Stimulated activated CD8-positive, alpha-beta memory T cell treated with anti-CD3 and anti-CD28 coated beads, Interleukin-4, amount 100 ng/mL, for 1 hour (primary cell): Measurements from ENCODE around the gene IARS1.

Experiments used
- DNase-seq, 2 donors: peaks; one replicate each; pipeline ENCODE4 v3.0.0-alpha.2; 2020; ENCODE audit warnings: low read depth in 2 of 2, low spot score in 1 of 2

Gene IARS1

GRCh38 chr9:92245005-92245797, 48.3 kb downstream of the IARS1 start:
- DNase-seq, result no peak
